Karpas-422 (cell line): Measurements from ENCODE around the gene RNU5B-1. TPM values are rescaled to one million over a fixed set of nuclear protein-coding genes. Genes with fewer than 3 reads are reported as not detected.

Source experiments
- DNase-seq: peaks from one replicate; pipeline ENCODE4 v3.0.0-alpha.2; 2015
- H2AFZ ChIP-seq: fragments of 200-600 bp; sonication (generic); 2 replicates; pipeline ENCODE4 v1.6.1; 2014; ENCODE audit warnings: antibody characterized with exemption, low read length, mixed read lengths
- H3K27ac ChIP-seq: fragments of 200-600 bp; sonication (generic); 2 replicates; pipeline ENCODE4 v1.5.1; 2014; ENCODE audit warnings: mild to moderate bottlenecking, low read length, moderate library complexity
- H3K27me3 ChIP-seq: fragments of 200-600 bp; sonication (generic); 2 replicates; pipeline ENCODE4 v1.6.1; 2014; ENCODE audit warnings: low read length, mixed read lengths
- H3K36me3 ChIP-seq: fragments of 200-600 bp; sonication (generic); 2 replicates; pipeline ENCODE4 v1.6.1; 2014; ENCODE audit warnings: low read length, mixed read lengths; ENCODE audit not compliant: insufficient read depth
- H3K4me1 ChIP-seq: fragments of 200-600 bp; sonication (generic); 2 replicates; pipeline ENCODE4 v1.6.1; 2014; ENCODE audit warnings: mild to moderate bottlenecking, low read length, mixed read lengths
- H3K4me2 ChIP-seq: fragments of 200-600 bp; sonication (generic); 2 replicates; pipeline ENCODE4 v1.6.1; 2014; ENCODE audit warnings: low read length, low read depth, mild to moderate bottlenecking; ENCODE audit not compliant: poor library complexity, severe bottlenecking
- H3K4me3 ChIP-seq: fragments of 200-600 bp; sonication (generic); 2 replicates; pipeline ENCODE4 v1.5.1; 2014; ENCODE audit warnings: mild to moderate bottlenecking, antibody characterized with exemption, low read length, mixed read lengths
- H3K79me2 ChIP-seq: fragments of 200-600 bp; sonication (generic); 2 replicates; pipeline ENCODE4 v1.6.1; 2014; ENCODE audit warnings: mild to moderate bottlenecking, low read length, mixed read lengths
- H3K9ac ChIP-seq: fragments of 200-600 bp; sonication (generic); 2 replicates; pipeline ENCODE4 v1.6.0; 2014; ENCODE audit warnings: low read length
- H3K9me2 ChIP-seq: fragments of 200-600 bp; sonication (generic), shearing (Covaris generic); replicated peaks from 2 replicates; pipeline ENCODE4 v1.6.0; 2014; ENCODE audit warnings: mild to moderate bottlenecking, low read length, moderate library complexity; ENCODE audit not compliant: insufficient read depth
- H3K9me3 ChIP-seq: fragments of 300-700, 200-600 bp; sonication (generic); 2 replicates; pipeline ENCODE4 v1.6.1; 2014; ENCODE audit warnings: low read length, mixed read lengths
- H4K20me1 ChIP-seq: fragments of 200-600 bp; sonication (generic); 2 replicates; pipeline ENCODE4 v1.6.1; 2014; ENCODE audit warnings: mild to moderate bottlenecking, antibody characterized with exemption, low read length, low read depth; ENCODE audit not compliant: insufficient read depth
- total RNA-seq: library from RNA; depleted of rRNA; stranded (reverse); fragments of >200 nt; shearing (Covaris generic); gene quantifications from 2 replicates; pipeline ENCODE4 v1.2.3, GENCODE V29; 2014; ENCODE audit warnings: low replicate concordance

The RNU5B-1 gene
- total RNA-seq, 1 experiment from 2014 or later = not detected

DNA sequence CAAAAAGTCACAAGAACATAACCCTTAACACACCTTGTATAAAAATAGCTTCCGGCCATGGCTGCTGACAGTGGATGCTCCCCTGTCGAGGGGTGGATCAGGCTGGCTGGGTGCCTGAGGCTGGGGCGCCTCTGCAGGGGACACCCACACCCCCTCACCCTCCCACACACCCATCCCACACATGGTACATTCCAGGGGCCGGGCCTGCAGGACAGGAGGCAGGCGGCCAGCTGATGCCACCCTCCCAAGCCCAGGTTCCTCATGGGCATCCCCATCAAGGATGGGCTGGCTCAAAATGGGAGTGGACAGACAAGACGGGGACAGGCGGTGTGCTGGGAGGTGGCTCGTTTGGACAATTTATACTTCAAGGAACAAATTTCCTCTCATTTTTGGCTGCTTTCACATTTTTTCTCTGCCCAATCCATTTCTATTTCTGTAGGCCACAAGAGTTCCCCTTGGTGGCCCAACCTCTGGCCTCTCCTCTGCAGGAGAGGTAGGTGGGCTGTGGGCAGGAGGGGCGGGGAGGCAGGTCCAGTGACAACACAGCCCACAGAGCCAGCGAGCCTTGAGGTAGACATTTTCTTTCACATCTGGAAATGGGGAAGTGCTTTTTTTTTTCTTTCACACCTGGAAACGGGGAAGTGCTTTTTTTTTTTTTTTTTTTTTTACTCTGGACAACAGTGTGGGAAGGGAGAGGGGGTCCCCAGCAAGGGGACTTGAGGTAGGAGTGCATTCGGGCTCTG lies 23.3 kb downstream of the RNU5B-1 start:
- H3K9me3 ChIP-seq = no peaks in the 10 kb centered on the region
- H3K4me3 ChIP-seq = no peak overlapping the region
- no peak overlapping the region for H3K9ac ChIP-seq
- H3K27ac ChIP-seq = no peak overlapping the region
- H3K4me1 ChIP-seq = peaks cover 12% of the 10 kb centered on the region
- H3K27me3 ChIP-seq = no peaks in the 10 kb centered on the region
- H3K4me2 ChIP-seq = no peak overlapping the region
- H2AFZ ChIP-seq = no peak overlapping the region
- DNase-seq = peak; percentile 58
- no peaks in the 10 kb centered on the region for H3K36me3 ChIP-seq
- H3K9me2 ChIP-seq = no peaks in the 10 kb centered on the region
- H4K20me1 ChIP-seq = peaks cover 4% of the 10 kb centered on the region; the same call in 1 of the 2 replicates
- no peaks in the 10 kb centered on the region for H3K79me2 ChIP-seq

DNA sequence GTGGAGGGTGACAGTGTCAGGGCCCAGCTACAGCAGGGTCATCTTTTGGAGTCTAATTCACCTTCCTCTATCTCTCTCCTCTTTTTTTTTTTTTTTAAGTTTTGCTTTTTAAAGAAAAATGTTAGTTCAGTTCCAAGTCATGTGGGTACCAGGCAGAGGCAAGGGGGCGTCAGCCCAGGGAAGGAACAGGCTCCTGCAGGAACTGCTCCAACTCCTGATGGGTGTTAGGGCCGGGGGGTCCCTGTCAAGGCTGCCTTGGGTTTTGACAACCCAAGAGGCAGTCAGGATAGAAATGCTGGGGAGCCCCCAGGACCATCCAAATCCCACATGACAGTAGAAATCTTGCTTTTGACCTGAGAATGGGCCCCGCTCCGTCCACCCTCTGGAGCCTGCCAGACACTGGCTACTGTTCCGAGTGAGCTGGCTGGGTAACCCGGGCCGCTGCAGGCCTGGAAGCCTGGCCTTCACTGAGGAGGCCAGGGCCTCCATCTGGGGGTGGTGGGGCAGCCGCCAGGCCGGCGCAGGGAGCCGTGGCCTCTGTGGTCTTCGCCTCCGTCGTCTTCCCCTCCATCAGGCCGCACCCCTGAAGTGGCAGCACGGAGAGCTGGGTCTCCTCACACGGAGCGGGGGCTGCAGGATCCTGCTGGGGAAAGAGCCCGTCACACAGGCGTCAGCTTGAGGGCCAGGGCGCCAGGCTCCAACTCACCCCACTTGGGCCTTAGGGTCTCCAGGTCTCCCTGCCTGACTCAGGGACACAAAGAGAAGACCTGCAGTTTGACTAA lies 24.2 kb downstream of the RNU5B-1 start:
- Histone ChIP-seq H3K27me3 (no peaks in the 10 kb centered on the region), H3K4me3 (no peak overlapping the region), H3K4me2 (no peak overlapping the region), H3K9me2 (no peaks in the 10 kb centered on the region), H3K9me3 (no peaks in the 10 kb centered on the region), H4K20me1 (peaks cover 4% of the 10 kb centered on the region; the same call in 1 of the 2 replicates), H3K4me1 (peaks cover 12% of the 10 kb centered on the region), H3K9ac (no peak overlapping the region), H3K27ac (no peak overlapping the region), H2AFZ (no peak overlapping the region), H3K36me3 (no peaks in the 10 kb centered on the region), H3K79me2 (no peaks in the 10 kb centered on the region)
- no peak for DNase-seq

DNA sequence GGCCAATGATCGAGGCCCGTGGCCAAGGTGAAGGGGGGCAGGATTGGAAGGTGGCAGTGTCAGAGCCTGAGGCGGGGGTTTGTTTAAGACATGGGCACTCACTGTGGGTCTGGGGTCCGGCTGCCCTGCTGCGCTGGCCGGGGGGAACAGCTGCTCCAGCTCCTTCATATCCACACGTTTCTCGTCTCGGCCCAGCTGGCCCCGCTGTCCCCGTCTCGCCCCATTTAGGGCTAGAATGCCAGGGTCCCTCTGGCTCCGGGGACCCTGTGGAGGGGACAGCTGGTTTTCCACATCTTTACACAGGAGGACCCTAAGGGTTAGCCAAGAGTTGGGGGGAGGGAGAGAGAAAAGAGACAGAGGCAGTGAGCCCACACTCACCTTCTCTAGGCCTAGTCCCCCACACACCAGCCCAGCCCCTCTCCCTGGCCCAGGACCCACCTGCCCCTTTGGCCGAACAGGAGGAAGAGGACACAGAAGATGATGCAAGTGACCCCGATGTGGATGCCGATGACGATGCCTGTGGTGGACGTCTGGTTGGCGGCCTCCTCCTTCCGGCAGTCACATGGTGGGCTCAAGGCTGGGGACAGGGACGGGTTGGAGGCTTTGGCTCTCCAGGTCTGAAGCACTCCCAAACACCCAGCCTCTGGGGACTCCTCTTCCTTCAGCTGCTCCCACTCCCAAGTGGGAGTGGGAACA lies 25.0 kb downstream of the RNU5B-1 start:
- Histone ChIP-seq H3K4me1 (peaks cover 12% of the 10 kb centered on the region), H4K20me1 (peaks cover 4% of the 10 kb centered on the region; the same call in 1 of the 2 replicates), H3K27ac (no peak overlapping the region), H3K79me2 (no peaks in the 10 kb centered on the region), H3K4me2 (no peak overlapping the region), H3K27me3 (no peaks in the 10 kb centered on the region), H3K36me3 (no peaks in the 10 kb centered on the region), H3K9ac (no peak overlapping the region), H2AFZ (no peak overlapping the region), H3K9me2 (no peaks in the 10 kb centered on the region), H3K9me3 (no peaks in the 10 kb centered on the region), H3K4me3 (no peak overlapping the region)
- DNase-seq = no peak

DNA sequence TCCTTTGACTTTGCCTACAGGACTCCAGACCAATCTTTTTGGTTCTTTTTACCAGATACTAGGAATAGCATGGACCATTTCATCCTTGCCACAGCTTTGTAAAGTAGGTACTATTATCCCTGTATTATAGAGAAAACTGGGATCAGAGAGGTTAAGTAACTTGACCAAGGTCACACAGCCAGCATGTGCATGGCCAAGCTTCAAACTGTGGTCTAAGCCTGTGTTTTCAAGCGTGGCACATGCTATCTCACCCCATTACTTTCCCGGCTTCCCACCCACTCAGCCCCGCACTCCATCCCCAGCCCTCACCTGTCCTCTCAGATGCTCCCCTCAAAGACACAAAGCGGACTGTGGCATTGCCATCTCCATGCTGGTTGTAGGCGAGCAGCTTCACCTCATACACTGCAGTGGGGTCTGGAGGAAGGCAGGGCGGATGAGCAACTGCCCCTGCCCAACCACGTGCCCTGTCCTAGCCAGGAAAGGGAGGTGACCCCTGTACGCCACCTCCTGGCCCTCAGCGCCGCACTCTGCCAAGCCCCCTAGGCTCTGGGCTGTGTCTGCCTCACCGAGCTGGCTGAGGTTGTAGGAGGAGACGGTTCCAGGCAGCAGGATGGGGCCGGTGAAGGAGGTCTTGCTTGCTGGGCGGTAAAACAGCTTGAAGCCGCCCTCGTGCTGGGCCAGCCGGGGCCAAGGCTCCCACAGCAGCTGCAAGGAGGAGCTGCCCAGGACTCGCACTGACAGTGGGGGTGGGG lies 25.7 kb downstream of the RNU5B-1 start:
- H3K9me2 ChIP-seq = no peaks in the 10 kb centered on the region
- no peak overlapping the region for H3K9ac ChIP-seq
- peaks cover 12% of the 10 kb centered on the region for H3K4me1 ChIP-seq
- no peak overlapping the region for H3K4me2 ChIP-seq
- no peaks in the 10 kb centered on the region for H3K27me3 ChIP-seq
- DNase-seq = no peak
- H4K20me1 ChIP-seq = peaks cover 4% of the 10 kb centered on the region; the same call in 1 of the 2 replicates
- H2AFZ ChIP-seq = no peak overlapping the region
- no peaks in the 10 kb centered on the region for H3K79me2 ChIP-seq
- no peaks in the 10 kb centered on the region for H3K36me3 ChIP-seq
- H3K9me3 ChIP-seq = no peaks in the 10 kb centered on the region
- H3K4me3 ChIP-seq = no peak overlapping the region
- no peak overlapping the region for H3K27ac ChIP-seq

DNA sequence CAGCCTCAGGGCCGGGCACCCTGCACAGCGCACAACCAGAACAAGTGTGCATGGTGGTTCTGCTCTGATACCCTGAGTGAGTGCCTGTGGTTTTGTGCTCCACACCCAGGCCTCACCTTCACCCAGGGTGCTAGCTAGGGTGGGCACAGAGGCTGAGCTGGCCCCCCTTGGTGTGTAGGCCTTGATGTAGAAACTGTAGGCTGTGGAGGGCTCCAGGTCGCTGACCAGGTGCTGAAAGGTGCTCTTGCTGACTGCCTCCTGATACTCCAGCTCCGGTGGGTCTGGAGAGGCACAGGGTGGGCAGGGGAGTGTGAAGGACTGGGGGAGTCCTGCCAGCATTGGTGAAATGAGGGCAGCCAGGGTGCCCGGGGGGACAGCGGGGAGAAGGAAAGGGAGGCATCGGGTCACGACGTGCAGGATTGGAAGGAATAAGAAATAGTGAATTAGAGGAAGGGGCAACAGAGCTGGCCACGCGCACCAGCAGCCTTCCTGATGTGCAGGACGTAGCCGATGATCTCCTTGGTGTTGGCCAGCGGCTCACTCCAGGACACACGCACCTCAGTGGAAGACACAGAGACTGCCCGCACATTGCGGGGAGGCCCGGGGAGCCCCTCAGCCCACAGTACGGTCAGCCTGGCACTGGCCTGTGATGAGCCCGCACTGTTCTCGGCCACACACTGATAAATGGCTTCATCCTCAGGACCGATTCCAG lies 26.6 kb downstream of the RNU5B-1 start:
- DNase-seq = no peak
- no peak overlapping the region for H2AFZ ChIP-seq
- no peak overlapping the region for H3K4me3 ChIP-seq
- no peak overlapping the region for H3K4me2 ChIP-seq
- no peak overlapping the region for H3K27ac ChIP-seq
- no peak overlapping the region for H3K9ac ChIP-seq
- H3K27me3 ChIP-seq = no peaks in the 10 kb centered on the region
- peaks cover 14% of the 10 kb centered on the region for H3K4me1 ChIP-seq
- H3K9me3 ChIP-seq = no peaks in the 10 kb centered on the region
- no peaks in the 10 kb centered on the region for H3K36me3 ChIP-seq
- peaks cover 4% of the 10 kb centered on the region; the same call in 1 of the 2 replicates for H4K20me1 ChIP-seq
- no peaks in the 10 kb centered on the region for H3K9me2 ChIP-seq
- no peaks in the 10 kb centered on the region for H3K79me2 ChIP-seq

DNA sequence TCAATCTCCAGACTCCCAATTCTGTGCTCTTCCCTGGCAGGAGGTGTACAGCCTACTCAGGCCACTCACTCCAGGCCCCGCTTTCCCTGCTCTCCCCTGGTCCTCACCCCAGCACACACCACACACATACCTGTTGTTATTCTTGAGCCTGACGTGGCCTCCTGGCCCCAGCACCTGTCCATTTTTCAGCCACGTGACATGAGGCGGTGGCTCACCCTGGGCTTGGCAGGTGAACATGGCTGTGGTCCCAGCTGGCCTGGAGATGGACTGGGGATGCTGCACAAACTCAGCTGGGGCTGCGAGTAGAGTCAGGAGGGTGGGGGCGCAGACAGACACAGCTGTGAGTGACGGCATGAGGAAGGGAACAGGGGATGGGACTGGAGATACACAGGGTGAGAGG lies 27.3 kb downstream of the RNU5B-1 start:
- H3K79me2 ChIP-seq = no peaks in the 10 kb centered on the region
- H3K36me3 ChIP-seq = no peaks in the 10 kb centered on the region
- peaks cover 4% of the 10 kb centered on the region; the same call in 1 of the 2 replicates for H4K20me1 ChIP-seq
- H3K27ac ChIP-seq = no peak overlapping the region
- no peak overlapping the region for H3K4me3 ChIP-seq
- H3K9me2 ChIP-seq = no peaks in the 10 kb centered on the region
- H3K4me2 ChIP-seq = no peak overlapping the region
- no peak overlapping the region for H2AFZ ChIP-seq
- H3K9ac ChIP-seq = no peak overlapping the region
- H3K9me3 ChIP-seq = no peaks in the 10 kb centered on the region
- no peaks in the 10 kb centered on the region for H3K27me3 ChIP-seq
- DNase-seq = no peak
- H3K4me1 ChIP-seq = peaks cover 21% of the 10 kb centered on the region

DNA sequence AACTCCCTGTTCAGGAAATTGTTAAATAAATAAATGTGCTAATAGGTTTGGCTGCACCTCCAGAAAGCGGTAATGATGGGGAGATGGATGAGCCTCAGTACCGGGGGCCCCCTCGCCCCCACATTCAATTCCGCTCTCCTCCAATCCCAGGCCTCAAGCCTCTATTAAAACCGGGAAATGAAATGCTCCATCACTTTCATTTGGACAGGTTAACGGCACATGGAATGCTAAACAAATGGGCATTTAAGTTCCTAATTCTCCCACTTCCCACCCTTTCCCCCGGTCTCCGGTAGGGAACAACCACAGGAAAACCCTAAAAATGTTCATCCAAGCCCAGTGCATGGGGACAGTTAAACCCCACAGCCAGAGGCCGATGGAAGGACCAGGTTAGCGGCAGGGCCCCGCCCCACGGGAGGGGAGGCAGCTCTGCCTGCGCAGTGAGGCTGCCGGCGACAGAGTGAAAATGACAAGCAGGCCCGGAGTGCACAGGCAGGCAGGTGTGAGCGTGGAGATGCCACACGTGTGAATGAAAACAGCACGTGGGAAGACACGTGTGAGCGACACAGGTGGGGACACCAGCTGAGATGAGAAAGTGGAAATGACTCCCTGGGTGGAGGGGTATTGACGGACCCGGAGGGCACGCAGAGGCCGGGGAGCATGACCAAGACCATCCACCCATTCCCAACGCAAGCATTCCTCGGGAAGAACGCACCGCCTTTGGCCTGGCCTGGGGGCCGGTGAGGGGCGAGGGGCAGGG lies 28.1 kb downstream of the RNU5B-1 start:
- no peaks in the 10 kb centered on the region for H3K79me2 ChIP-seq
- H3K27ac ChIP-seq = no peak overlapping the region
- peaks cover 7% of the 10 kb centered on the region; the same call in 1 of the 2 replicates for H4K20me1 ChIP-seq
- H3K9me2 ChIP-seq = no peaks in the 10 kb centered on the region
- no peaks in the 10 kb centered on the region for H3K9me3 ChIP-seq
- no peak overlapping the region for H2AFZ ChIP-seq
- H3K4me2 ChIP-seq = no peak overlapping the region
- H3K4me3 ChIP-seq = no peak overlapping the region
- peaks cover 27% of the 10 kb centered on the region for H3K4me1 ChIP-seq
- no peak overlapping the region for H3K9ac ChIP-seq
- no peaks in the 10 kb centered on the region for H3K36me3 ChIP-seq
- DNase-seq = no peak
- H3K27me3 ChIP-seq = no peaks in the 10 kb centered on the region
